NCI-H146 treated with DMSO at 0.1 percent for 48 hours (cell line): ENCODE results near the gene UBE2L6.
"Not testable (repeated sequence)": the region's sequence is repeated elsewhere in the genome, so short reads cannot be mapped to it uniquely, and the experiment has no call there.

Source experiments
- DNase-seq: peaks from one replicate; lab custom pipeline; 2025; ENCODE audit not compliant: unreplicated experiment; lab: John Stamatoyannopoulos, UW

The UBE2L6 gene

DNA sequence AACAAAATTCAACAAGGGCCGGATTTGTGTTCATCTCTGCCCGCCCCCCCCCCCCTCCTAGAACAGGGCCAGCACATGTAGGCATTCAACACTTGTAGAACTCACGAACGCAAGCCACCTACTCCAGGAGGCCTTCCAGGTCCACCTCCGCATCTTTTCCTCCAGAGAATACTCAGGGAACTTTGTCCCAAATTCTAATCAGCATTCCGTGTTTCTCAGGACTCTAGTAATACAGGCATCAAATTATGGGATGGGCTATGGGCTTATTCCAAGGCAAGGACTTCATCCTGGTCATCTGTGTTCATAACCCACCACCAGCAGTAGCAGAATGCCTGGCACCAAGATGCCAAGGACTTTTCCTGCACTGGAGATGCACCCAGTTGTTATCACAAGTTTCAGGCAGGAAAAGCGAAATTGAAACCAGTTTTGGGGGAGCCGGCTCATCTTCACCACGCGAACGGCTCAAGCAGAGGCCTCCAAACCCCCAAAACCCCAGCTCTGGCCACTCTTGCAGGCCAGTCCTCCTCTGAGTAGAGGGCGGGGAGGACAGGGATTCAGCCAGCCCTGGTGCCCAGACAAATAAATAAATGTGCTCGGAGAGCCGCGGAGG is 462 bp downstream of the UBE2L6 start:
- no peak for DNase-seq

DNA sequence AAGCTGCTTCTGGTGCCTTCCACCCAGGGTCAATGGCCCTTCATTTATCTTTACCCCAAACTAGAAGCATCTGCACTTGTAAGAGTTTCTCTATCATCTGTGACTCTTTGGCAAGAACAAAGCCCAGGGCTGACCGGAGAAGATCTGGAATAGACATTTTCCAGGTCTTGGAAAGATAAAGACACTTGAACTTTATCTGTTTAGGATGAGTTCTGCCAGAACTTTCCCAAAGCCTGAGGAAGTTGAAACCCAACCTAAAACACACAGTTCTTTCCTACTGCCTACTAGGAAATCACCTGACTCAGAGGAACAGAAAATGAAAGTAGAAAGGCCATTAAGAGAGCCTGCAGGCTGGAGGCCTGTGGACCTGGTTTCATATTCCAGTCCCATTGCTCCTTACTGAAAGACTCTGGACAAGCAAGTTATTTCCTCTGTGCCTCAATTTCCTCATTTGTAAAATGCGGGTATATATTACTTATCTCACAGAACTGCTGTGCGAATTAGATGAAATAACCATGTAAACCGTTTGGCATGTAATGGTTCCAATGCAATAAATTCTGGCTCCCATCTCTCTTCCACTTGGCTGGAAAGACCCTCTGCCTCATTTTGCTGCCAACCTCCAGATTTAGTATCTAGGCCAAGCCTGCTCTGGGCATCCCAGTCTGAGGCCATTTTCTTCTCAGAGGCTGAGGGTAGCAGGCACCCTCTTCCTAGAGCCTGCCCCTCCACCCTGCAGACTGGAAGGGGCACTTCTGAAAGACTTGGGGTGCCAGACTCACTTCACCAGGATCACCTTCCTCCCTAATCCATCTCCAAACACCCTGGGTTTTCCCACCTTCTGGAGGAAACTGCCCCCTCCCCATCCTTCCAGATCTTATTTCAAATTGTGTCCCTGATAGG is 1.2 kb downstream of the UBE2L6 start:
- no peak for DNase-seq

DNA sequence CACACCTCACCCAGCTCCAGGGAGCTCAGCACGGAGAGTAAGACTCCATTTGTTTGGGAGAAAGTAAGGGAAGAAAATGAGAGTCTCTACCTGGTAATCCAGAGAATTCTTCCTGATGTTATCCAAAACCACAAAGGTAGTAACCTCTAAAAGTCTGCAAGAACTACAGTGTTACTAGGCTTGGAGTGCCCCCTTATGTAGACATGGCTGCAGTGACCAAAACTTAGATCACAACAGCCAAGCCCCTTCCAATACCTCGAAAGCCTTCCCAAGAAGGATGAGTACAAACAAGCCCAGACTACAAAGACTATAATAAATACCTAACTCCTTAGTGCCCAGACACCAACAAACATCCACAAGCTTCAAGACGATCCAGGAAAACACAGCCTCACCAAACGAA is 4.9 kb downstream of the UBE2L6 start:
- DNase-seq = no peak

DNA sequence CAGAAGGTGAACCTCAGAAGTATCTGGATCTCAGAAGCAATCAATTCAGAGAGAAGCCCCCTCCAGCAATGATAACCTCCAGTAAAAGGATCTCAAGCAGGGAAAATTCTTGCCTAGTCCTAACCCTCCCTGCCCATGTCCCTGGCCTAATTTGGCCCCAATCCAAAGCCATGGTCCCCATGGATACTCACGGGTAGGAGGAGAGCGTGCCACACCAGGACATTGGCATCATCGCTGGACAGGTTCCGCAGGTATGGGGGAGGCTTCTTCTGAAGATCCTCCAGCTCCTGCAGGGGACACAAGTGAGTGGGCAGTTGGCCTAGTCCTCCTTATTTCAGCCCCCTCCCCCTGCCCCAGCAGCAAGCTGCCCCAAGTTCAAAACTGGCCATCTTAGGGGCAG is 7.3 kb downstream of the UBE2L6 start:
- no peak for DNase-seq

DNA sequence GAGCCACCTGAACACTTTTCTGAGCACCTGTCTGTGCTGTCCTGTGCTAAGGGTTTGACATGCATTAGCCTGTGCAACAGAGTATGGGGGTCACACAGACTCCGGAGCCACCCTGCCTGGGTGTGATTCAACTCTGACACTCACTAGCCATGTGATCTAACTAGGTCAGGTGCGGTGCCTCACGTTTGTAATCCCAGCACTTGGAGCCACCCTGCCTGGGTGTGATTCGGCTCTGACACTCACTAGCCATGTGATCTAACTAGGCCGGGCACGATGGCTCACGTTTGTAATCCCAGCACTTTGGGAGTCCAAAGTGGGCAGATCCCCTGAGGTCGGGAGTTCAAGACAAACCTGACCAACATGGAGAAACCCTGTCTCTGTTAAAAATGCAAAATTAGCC is 11.4 kb downstream of the UBE2L6 start:
- no peak for DNase-seq

DNA sequence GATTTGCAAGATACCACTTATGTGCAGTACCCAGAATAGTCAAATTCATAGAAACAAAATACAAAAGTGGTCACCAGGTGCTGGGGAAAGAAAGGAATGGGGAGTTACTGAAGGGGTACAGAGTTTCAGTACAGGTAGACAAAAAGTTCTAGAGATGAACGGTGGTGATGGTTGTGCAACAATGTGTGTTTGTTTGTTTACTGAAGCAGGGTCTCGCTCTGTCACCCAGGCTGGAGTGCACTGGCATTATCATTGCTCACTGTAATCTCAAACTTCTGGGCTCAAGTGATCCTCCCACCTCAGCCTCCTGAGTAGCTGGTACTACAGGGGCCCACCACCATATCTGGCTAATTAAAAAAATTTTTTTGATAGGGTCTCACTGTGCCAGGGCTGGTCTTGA is 12.1 kb downstream of the UBE2L6 start:
- no peak for DNase-seq

DNA sequence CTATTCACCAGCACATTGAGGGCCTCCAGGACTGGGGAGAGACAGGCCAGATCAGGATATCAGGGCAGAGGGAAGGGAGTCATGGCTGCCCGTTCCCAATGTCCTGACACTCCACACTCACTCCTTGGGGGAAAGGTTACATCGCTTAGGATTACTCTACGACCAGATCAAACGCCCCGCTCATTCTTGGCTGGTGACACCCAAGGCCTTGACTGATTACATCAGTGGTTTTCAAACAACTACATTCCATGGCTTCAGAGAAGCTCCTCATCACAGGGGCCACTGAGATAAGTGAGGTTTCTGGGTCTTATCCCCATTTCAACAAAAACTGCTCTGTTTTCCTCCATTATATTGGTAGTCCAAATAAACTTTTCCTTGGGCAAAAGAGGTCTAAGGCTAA is 15.0 kb downstream of the UBE2L6 start:
- no peak for DNase-seq

DNA sequence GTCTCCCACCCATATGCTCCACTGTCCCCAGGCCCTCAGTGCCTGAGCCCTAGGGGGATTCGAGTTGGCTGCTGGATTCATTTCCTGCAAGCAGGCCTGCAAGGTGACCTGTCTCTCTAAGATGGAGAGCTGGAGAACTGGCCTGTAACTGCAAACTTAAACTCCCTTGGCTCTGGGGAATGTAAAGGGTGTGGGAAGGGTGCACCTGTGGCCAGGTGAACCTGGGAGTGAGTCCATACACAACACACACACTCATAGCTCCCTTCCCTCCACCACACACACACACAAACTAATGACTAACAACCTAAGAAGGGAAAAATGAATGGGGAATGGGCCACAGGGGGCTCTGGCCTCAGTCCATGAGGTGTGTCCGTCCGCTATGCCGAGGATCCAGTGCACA is 15.5 kb downstream of the UBE2L6 start:
- DNase-seq = no peak

DNA sequence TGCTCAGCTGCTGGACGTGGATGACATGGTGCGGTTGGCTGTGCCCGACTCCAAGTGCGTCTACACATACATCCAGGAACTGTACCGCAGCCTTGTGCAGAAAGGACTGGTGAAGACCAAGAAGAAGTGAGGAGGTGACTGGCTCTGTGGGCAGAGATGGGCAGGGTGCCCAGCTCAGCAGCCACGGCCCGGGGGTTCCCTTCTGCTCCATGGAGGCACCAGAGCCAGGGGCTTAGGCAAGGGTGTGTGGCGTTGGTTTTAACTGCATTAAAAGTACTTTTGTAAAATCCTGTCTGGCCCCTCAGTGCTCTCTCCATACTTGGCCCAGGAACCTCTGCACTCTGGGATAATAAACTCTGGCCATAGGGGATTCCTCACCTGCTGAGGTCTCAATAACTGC is 17.5 kb downstream of the UBE2L6 start:
- DNase-seq = no peak

DNA sequence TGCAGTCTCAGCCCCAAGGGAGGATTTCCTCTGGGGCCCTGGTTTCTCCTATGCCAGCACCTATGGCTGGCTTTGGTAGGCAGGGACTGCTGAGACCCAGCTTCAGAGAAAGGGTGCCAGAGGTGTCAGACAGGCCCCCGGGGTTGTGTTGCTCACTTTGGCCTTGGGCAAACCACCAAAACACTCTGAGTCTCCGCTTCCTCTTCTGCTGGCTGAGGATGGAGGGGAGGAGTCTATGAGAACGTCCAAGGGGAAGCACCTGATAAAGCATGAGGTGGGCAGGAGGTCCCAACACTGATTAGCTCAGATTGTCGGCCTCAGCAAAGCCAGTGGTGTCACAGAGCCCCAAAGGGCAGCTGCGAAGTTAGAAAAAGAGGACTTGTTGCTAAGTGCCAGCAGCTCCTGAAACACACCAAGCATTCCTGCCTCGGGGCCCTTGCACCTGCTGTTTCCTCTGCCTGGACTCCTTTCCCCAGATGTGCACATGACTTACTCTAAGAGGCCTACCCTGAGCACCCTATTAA is 19.6 kb downstream of the UBE2L6 start:
- DNase-seq = no peak

DNA sequence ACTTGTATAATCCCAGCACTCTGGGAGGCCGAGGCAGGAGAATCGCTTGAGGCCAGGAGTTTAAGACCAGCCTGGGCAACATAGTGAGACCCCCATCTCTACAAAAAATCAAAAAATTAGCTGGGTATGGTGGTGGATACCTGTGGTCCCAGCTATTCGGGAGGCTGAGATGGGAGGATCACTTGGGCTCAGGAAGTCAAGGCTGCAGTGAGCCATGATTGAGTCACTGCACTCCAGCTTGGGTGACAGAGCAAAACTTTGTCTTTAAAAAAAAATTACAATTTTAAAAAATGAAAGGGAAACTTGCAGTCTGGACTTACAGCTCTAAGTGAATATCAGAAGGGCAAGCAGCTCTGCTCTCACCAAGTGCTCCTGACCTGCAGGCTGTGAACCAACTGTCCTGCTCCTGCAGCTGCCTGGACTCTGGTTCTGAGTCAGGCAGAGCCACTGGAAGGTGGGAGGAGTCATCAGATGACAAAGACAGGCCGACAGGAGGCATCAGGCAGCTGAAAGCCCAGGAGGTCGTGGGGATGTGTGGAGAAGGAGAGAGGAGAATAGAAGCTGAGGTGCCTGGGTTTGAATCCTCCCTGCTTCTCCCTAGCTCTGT is 20.5 kb downstream of the UBE2L6 start:
- DNase-seq = no peak

DNA sequence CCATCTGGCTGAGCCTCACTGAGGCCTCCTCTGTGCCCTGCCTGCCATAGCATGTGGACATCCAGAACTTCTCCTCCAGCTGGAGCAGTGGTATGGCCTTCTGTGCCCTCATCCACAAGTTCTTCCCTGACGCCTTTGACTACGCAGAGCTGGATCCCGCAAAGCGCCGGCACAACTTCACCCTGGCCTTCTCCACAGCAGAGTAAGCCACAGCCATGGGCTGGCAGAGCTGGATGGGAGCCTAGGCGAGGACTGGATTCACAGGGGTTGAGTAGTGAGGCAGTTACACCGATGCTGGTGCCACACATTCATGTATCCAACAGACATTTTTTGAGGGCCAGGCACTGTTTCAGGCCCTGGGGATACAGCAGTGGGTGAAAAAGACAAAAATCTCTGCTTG is 21.0 kb downstream of the UBE2L6 start:
- no peak for DNase-seq

DNA sequence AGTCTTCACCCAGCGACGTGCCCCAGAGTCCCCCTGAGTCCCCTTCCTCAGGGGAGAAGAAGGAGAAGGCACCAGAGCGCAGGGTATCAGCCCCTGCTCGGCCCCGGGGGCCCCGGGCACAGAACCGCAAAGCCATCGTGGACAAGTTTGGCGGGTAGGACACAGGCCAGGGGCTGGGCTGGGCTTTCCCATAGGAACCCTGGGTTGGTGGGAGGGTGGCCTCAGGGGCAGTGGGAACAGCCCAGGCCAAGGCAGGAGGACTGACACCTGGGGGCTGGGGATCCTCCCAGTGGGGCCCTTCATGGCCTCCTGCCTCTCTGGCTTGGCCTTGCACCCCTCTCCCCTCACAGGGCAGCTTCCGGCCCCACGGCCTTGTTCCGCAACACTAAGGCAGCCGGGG is 21.6 kb downstream of the UBE2L6 start:
- DNase-seq = no peak

DNA sequence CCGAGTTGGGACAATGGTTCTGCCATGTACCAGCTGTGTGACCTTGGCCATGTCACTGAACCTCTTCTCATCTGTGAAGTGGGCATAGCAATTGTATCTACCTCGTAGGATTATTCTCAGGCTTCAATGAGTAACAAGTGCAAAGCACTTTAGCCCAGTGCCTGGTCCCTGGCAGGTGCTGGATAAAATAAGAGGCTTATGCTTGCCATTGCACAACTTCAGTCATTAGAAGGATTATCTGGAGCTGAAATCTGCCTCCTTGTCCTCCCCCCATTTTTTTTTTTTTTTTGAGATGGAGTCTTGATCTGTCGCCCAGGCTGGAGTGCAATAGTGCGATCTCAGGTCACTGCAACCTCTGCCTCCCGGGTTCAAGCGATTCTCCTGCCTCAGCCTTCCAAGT is 22.9 kb downstream of the UBE2L6 start:
- DNase-seq = no peak

DNA sequence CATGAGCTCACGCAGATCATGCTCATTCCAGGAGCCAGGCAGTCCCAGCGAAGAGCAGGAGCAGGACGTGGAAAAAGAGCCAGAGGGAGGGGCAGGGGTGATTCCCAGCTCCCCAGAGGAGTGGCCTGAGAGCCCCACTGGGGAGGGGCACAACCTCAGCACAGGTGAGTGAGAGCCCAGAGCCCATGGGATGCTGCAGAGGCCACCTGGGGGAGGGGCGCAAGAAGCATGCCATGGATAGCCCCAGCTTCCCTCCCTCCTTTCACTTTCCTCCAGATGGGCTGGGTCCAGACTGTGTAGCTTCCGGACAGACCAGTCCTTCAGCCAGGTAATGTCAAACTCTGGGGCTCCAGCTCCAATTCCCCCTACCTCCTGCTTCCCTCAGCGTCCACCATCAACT is 23.9 kb downstream of the UBE2L6 start:
- DNase-seq = no peak

DNA sequence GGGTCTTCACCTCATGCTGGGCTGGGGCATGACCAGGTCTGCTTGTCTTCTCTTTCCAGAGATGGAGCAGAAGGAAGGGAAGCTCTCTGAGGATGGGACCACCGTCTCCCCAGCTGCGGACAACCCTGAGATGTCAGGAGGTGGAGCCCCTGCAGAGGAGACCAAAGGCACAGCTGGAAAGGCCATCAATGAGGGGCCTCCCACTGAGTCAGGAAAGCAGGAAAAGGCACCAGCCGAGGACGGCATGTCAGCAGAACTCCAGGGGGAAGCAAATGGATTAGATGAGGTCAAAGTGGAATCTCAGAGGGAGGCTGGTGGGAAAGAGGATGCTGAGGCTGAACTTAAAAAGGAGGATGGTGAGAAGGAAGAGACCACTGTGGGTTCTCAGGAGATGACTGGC is 24.9 kb downstream of the UBE2L6 start:
- no peak for DNase-seq

DNA sequence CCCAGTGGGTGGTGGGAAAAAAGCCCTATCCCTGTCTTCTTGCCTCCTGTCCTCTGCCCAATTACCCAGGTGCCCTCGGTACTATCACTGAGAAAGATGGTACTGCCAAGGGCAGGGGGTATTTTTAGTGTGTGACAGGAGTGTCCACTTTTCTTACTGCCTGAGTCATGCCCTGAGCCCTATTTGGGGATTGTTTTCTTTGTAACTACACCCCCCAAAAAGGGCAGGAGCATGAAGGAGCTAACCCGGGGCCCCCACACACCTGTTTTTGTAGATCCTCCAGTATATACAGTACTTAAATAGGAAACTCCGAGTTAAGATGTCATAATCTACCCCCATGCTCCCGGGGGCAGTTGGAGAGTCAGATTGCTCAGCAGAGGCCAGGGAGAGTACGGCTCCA is 26.3 kb downstream of the UBE2L6 start:
- no peak for DNase-seq

DNA sequence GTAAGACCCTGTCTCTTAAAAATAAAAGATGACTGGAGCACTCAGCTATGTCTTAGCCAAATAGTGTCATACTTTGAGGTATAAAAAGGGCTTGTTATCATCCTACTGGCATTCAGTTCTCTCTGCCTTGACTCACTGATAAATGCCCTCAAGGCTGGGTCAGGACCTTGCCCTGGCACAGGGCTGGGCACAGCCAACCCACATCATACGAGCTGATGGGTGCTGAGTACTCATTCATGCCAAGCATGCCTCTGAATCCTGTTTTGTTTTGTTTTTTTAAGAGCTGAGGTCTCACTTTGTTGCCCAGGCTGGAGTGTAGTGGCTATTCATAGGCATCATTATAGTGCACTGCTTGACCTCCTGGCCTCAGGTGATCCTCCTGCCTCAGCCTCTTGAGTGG is 28.1 kb downstream of the UBE2L6 start:
- DNase-seq = no peak

DNA sequence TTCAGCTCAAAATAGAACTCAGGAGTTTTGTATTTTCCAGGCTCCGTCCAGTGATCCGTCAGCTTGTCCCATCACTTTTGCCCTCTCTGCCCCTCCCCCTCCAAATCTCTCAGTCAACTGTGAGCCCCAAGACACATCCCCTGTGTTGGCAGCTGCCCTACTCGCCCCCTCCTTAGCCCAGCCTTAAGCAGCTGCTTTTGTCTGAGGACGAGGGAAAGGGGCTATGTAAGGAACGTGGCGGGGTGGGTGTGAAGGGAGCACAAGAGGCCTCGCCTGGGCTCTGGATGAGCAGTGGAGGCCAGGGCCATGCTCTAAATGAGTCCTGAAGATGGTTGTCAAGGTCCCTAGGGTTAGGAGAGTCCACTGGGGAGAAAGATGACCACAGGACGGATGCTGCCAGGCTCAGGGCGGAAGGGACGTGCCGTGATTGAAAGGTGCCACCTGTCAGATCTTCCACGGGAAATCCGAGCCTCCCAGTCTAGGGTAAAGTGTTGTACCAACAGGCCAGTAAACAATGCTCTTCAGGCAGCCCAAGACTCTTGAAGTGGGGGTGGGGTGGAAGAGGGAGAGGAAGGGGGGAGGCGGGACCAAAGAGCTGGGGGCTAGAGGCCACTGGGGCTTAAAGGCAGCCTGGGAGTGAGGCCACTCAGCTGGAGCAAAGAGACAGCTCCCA is 30.4 kb downstream of the UBE2L6 start, which contains the start of gene SMTNL1:
SMTNL1 (plus strand) TSS at position 649 of the 673 bp plus-strand sequence. CDS start 5,048 bp downstream, outside the sequence.
- no peak for DNase-seq

DNA sequence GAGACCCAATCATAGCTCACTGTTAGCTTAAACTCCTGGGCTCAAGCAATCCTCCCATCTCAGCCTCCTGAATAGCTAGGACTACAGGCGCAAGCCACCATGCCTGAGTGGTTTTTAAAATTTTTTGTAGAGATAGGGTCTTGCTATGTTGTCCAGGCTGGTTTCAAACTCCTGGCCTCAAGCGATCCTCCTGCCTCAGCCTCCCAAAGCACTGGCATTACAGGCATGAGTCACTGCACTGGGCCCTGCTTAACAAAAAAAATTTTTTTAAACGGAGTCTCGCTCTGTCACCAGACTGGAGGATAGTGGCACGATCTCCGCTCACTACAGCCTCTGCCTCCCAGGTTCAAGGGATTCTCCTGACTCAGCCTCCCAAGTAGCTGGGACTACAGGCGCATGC is 33.0 kb downstream of the UBE2L6 start:
- not testable (repeated sequence) for DNase-seq
